PC-3 (cell line): ENCODE results near the gene KDM1A. TPM values are rescaled to one million over a fixed set of nuclear protein-coding genes. Genes with fewer than 3 reads are reported as not detected.

Experiments used
- ATAC-seq: fragments of 200-7000 bp; cut with Tn5 transposase; 2 replicates; pipeline ENCODE4 v1.9.1; 2020; ENCODE audit warnings: mild to moderate bottlenecking, moderate library complexity
- BruUV-seq: library from RNA; stranded (reverse); fragments of 400-500 nt; replicated peaks from 2 replicates; lab custom pipeline; 2021; lab: Mats Ljungman, UMichigan
- CTCF ChIA-PET: fragments of 300-600 bp; sonication (Branson Sonifier 250); formaldehyde crosslinking; loops from one replicate; lab custom pipeline; 2022; ENCODE audit warnings: antibody characterized with exemption; lab: Charles Lee
- POLR2A ChIA-PET: fragments of 300-600 bp; sonication (Branson Sonifier 250); formaldehyde crosslinking; loops from one replicate; lab custom pipeline; 2022; ENCODE audit warnings: antibody characterized with exemption; ENCODE audit not compliant: unreplicated experiment; lab: Charles Lee
- DNase-seq: peaks from one replicate; pipeline ENCODE4 v3.0.0-alpha.2; 2015
- H2AFZ ChIP-seq: fragments of 300-600 bp; sonication (generic); 2 replicates; pipeline ENCODE4 v1.6.0; 2016; ENCODE audit warnings: antibody characterized with exemption, low read length
- H3F3A ChIP-seq: fragments of 300-600 bp; sonication (generic); one replicate; pipeline ENCODE4 v1.6.0; 2017; ENCODE audit warnings: antibody characterized with exemption, low read length, control low read depth, mild to moderate bottlenecking; ENCODE audit not compliant: unreplicated experiment
- H3K27ac ChIP-seq: fragments of 300-600 bp; sonication (generic); 2 replicates; pipeline ENCODE4 v1.5.1; 2016; ENCODE audit warnings: mild to moderate bottlenecking, low read length
- H3K27me3 ChIP-seq: fragments of 300-600 bp; sonication (generic); 2 replicates; pipeline ENCODE4 v1.6.1; 2016; ENCODE audit warnings: low read length, mixed read lengths
- H3K36me3 ChIP-seq: fragments of 300-600 bp; sonication (generic); 2 replicates; pipeline ENCODE4 v1.6.1; 2016; ENCODE audit warnings: low read depth, mixed run types, low read length, mixed read lengths
- H3K4me1 ChIP-seq: fragments of 300-600 bp; sonication (generic); 2 replicates; pipeline ENCODE4 v1.5.1; 2016; ENCODE audit warnings: low read length; ENCODE audit not compliant: insufficient read depth
- H3K4me2 ChIP-seq: fragments of 300-600 bp; sonication (generic); 2 replicates; pipeline ENCODE4 v1.6.0; 2016; ENCODE audit warnings: low read length
- H3K4me3 ChIP-seq: fragments of 300-600 bp; sonication (generic); 2 replicates; pipeline ENCODE4 v1.5.1; 2016; ENCODE audit warnings: mild to moderate bottlenecking, low read length, mixed read lengths
- H3K79me2 ChIP-seq: fragments of 300-600 bp; sonication (generic); 2 replicates; pipeline ENCODE4 v1.6.1; 2017; ENCODE audit warnings: low read length, mixed read lengths
- H3K9ac ChIP-seq: fragments of 300-600 bp; sonication (generic); 2 replicates; pipeline ENCODE4 v1.6.0; 2016; ENCODE audit warnings: mild to moderate bottlenecking, low read length
- H3K9me2 ChIP-seq: fragments of 300-600 bp; sonication (generic); replicated peaks from 2 replicates; pipeline ENCODE4 v1.6.1; 2016; ENCODE audit warnings: mixed run types, low read length, mixed read lengths
- H3K9me3 ChIP-seq: fragments of 300-600 bp; sonication (generic); 2 replicates; pipeline ENCODE4 v1.6.1; 2016; ENCODE audit warnings: low read length, mixed read lengths
- H4K20me1 ChIP-seq: fragments of 300-600 bp; sonication (generic); 2 replicates; pipeline ENCODE4 v1.6.1; 2016; ENCODE audit warnings: low read length, mixed read lengths
- EZH2 ChIP-seq: fragments of 300-600 bp; sonication (generic); IDR thresholded peaks from one replicate; pipeline ENCODE4 v1.6.1; 2017; ENCODE audit warnings: antibody characterized with exemption, mild to moderate bottlenecking, low read length; ENCODE audit not compliant: unreplicated experiment
- EZH2phosphoT487 ChIP-seq: fragments of 300-600 bp; sonication (generic); IDR thresholded peaks from 2 replicates; pipeline ENCODE4 v1.6.1; 2018; ENCODE audit warnings: mild to moderate bottlenecking, antibody characterized with exemption, low read length, borderline replicate concordance
- intact Hi-C: fragments of 100-400 bp; cut with micrococcal nuclease; formaldehyde crosslinking; loops from 2 replicates; pipeline ENCODE4 v1.9.0; 2023
- total RNA-seq: library from RNA; depleted of rRNA; stranded (reverse); fragments of >200 nt; gene quantifications from 2 replicates; pipeline ENCODE4 v1.2.3, GENCODE V29; 2014
- TF ChIP-seq, protein P1 (sequence below): fragments of 300-600 bp; sonication (generic); conservative IDR thresholded peaks from 2 replicates; pipeline ENCODE4 v1.5.1; 2017; ENCODE audit warnings: antibody characterized with exemption, low read depth, mild to moderate bottlenecking, low read length

The KDM1A gene
- total RNA-seq, 1 experiment from 2014 or later: 186 TPM

GRCh38 chr1:23090056-23090455 is 70.8 kb downstream of the KDM1A start:
- H3K27me3 ChIP-seq: no peaks in the 10 kb centered on the region
- H4K20me1 ChIP-seq: no peaks in the 10 kb centered on the region
- no peaks in the 10 kb centered on the region for H3K9me3 ChIP-seq
- H3K9me2 ChIP-seq: no peaks in the 10 kb centered on the region
- no TSS peak for BruUV-seq
- CTCF ChIA-PET: no interaction called here
- H3K27ac ChIP-seq: no peak overlapping the region
- ATAC-seq: no peak
- no peak for DNase-seq
- no peak overlapping the region for H3K9ac ChIP-seq
- no peak overlapping the region for H3K4me3 ChIP-seq
- no peak overlapping the region for H3K4me2 ChIP-seq
- POLR2A ChIA-PET: no interaction called here
- intact Hi-C loops: no loop called here
- H3F3A ChIP-seq: no peaks in the 10 kb centered on the region
- H3K79me2 ChIP-seq: no peaks in the 10 kb centered on the region
- TF ChIP-seq EZH2 (no peak), EZH2phosphoT487 (no peak)
- TF ChIP-seq, protein P1, sequence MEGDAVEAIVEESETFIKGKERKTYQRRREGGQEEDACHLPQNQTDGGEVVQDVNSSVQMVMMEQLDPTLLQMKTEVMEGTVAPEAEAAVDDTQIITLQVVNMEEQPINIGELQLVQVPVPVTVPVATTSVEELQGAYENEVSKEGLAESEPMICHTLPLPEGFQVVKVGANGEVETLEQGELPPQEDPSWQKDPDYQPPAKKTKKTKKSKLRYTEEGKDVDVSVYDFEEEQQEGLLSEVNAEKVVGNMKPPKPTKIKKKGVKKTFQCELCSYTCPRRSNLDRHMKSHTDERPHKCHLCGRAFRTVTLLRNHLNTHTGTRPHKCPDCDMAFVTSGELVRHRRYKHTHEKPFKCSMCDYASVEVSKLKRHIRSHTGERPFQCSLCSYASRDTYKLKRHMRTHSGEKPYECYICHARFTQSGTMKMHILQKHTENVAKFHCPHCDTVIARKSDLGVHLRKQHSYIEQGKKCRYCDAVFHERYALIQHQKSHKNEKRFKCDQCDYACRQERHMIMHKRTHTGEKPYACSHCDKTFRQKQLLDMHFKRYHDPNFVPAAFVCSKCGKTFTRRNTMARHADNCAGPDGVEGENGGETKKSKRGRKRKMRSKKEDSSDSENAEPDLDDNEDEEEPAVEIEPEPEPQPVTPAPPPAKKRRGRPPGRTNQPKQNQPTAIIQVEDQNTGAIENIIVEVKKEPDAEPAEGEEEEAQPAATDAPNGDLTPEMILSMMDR: no peak
- peaks cover 40% of the 10 kb centered on the region for H3K36me3 ChIP-seq
- H3K4me1 ChIP-seq: no peaks in the 10 kb centered on the region
- no peak overlapping the region for H2AFZ ChIP-seq

DNA sequence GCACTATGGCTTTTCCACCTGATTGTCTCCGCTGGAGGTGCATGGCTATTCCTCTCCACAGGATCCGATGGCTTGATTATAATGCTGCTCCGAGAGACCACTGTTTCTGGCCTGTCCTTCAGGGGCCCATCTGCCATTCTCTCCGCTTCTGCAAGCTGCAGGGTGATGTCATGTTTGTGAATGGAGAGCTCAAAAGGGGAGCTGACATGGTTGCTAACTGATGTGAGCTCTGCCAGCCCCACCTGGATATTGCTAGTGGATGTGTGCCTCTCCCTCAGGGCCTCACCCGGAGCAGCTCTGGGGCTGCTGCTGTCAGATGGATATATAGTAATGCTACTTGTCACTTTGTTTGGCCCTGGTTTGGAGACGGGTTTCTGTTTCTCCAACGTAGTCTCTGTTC is 72.3 kb downstream of the KDM1A start:
- Histone ChIP-seq H3K4me3 (no peak overlapping the region), H3K9me2 (no peaks in the 10 kb centered on the region), H3K27me3 (no peaks in the 10 kb centered on the region), H3K9me3 (no peaks in the 10 kb centered on the region), H3K36me3 (peaks cover 28% of the 10 kb centered on the region; the same call in 1 of the 2 replicates), H3K9ac (no peak overlapping the region), H3K4me2 (no peak overlapping the region), H2AFZ (no peak overlapping the region), H4K20me1 (no peaks in the 10 kb centered on the region), H3F3A (no peaks in the 10 kb centered on the region), H3K79me2 (no peaks in the 10 kb centered on the region), H3K4me1 (peaks cover 12% of the 10 kb centered on the region), H3K27ac (no peak overlapping the region)
- DNase-seq (no peak), ATAC-seq (no peak)
- no TSS peak for BruUV-seq
- TF ChIP-seq, protein P1: no peak
- TF ChIP-seq EZH2phosphoT487 (no peak), EZH2 (no peak)
- POLR2A ChIA-PET: no interaction called here
- CTCF ChIA-PET: no interaction called here
- intact Hi-C loops: no loop called here

DNA sequence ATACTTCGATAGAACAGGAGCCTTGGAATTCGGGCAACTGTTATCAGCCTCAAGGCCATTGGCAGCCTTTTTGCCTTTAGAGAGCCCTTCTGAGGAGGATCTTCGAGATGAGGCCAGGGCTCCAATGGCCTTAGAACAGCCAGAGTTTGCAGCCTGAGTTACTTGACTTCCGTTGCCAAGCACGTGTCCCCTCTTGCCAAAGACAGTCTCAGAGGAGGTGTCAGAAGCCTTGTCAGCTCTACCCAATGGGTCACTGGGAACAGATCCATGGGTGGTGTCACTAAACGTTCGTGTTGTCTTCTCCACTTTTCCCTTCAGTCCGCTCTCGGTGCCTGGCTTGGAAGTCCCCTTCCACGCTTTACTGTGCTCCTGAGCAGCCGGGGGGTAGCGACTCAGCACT is 73.2 kb downstream of the KDM1A start:
- peaks cover 24% of the 10 kb centered on the region; the same call in 1 of the 2 replicates for H3K36me3 ChIP-seq
- no peak overlapping the region for H3K27ac ChIP-seq
- H3K9me3 ChIP-seq: no peaks in the 10 kb centered on the region
- no peaks in the 10 kb centered on the region for H4K20me1 ChIP-seq
- H3F3A ChIP-seq: no peaks in the 10 kb centered on the region
- POLR2A ChIA-PET: no interaction called here
- CTCF ChIA-PET: no interaction called here
- no peak overlapping the region for H3K9ac ChIP-seq
- H3K4me1 ChIP-seq: peaks cover 12% of the 10 kb centered on the region
- no peak overlapping the region for H2AFZ ChIP-seq
- H3K9me2 ChIP-seq: no peaks in the 10 kb centered on the region
- intact Hi-C loops: no loop called here
- H3K4me2 ChIP-seq: no peak overlapping the region
- BruUV-seq: no TSS peak
- DNase-seq (no peak), ATAC-seq (no peak)
- no peaks in the 10 kb centered on the region for H3K27me3 ChIP-seq
- TF ChIP-seq EZH2phosphoT487 (no peak), EZH2 (no peak)
- TF ChIP-seq, protein P1: no peak
- H3K4me3 ChIP-seq: no peak overlapping the region
- H3K79me2 ChIP-seq: peaks cover 5% of the 10 kb centered on the region; the same call in 1 of the 2 replicates
